HG02571 (cell line): ENCODE measurements around the gene C1S.
"Not testable (repeated sequence)": the region's sequence is repeated elsewhere in the genome, so short reads cannot be mapped to it uniquely, and the experiment has no call there.

Experiments used
- ATAC-seq: cut with Tn5 transposase; IDR thresholded peaks from one replicate; pipeline ENCODE4 v1.9.1; 2021; ENCODE audit warnings: mild to moderate bottlenecking, moderate library complexity; ENCODE audit not compliant: unreplicated experiment

The C1S gene

DNA sequence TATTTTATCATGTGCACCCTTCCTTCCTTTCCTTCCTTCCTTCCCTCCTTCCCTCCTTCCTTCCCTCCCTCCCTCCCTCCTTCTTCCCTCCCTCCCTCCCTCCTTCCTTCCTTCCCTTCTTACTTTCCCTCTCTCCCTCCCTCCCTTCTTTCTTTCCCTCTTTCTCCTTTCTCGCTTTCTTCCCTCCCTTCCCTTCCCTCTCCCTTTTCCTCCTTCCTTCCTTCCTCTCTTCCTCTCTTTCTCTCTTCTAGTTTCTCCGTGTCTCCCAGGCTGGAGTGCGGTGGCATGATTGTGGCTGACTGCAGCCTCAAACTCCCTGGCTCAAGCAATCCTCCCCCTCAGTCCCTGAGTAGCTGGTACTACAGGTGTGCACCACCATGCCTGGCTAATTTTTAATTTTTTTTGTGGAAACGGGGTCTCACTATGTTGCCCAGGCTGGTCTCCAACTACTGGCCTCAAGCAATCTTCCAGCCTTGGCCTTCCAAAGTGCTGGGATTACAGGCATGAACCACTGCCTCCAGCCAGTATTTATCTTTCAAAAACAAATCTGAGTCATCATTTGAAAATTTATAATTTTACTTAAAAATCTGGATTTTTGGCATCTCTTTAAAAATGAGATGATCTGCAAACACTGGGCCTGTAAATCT, 40.7 kb downstream of the C1S start:
- ATAC-seq: no peak

DNA sequence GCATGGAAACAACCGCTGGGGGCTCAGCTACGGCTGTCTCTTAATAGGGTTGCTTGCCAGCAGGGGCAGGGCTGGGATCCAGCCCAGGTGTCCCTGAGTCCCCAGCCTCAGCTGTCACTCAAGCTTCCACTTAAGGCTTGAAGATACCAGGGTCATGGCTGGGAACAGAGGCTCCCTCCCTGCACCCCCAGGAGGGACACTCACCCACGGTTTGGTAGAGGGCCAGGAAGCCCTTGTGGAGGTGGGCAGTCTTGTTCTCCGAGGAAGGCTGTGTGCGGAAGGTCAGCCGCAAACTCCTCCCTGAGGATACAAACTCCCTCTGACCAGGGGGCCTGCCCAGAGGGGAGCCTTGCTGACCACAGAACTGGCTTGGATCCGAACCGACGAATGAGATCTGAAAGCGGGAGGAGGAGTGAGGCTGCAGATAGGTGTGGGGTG, 41.2 kb downstream of the C1S start:
- no peak for ATAC-seq

DNA sequence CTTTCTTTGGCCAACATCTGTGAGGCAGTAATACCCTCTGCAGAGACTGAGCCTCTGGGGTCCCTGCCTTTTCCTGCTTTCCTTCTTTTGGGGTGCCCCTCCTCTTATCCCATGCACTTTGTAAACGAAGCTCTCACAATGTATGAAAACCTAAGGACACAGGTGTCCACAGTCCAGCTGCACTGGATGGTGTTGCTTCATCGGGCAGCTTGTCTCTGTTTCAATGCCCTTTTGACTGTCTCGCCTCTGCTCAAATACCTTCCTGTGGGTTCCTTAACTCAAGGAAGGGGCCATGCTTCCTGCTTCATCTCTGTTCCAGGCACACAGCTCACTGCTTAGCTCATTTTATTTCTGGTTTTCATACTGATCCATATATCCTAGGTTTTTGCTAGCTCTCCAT, 42.1 kb downstream of the C1S start:
- no peak for ATAC-seq

DNA sequence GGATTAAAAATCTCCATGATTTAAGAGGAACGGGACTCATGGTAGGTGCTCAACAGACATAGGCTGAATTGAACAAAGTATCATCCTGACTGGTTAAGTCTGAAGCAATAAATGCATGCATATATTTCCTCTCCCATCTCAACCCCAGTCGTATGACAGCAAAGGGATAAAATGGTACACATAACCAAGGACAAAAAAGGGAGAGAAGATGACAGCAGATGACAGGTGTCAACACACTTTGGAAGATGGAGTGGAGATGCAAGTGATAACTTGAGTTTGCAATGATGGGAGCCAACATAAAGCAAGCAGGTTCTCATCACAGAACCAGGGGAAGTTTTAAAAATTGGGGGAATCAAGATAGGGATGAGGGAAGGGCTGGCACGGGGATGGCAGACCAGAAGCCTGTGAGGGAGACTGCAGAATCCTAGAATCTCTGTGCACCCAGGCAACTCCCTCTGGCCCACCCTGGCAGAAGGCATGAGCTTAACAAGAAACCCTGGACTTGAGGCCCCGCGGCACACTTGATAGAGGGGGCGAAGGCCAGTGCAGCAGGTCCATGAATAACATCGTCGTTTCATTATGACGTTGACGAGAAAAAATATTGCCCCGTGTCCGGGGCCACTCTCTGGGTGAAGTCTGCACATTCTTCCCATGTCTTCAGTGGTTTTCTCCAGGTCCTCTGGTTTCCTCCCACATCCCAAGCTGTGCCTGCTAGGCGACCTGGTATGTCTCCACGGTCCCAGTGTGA, 43.5 kb downstream of the C1S start:
- no peak for ATAC-seq

DNA sequence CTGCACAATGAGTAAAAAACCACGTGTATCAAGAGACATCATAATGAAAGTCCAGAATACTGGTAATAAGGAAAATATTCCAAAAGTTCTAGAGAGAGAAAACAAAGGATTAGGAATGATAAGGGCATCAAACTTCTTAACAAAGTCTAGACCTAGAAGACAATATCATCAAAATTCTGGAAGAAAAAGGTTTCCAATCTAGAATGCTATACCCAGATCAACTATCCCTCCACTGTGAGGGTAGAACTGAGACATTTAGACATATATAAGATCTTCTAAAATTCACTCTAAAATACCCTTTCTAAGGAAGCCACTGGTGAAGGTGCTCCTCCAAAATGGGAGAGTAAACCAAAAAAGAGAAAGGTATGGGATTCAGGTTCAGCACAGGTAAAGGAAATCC, 45.6 kb downstream of the C1S start:
- ATAC-seq: no peak

DNA sequence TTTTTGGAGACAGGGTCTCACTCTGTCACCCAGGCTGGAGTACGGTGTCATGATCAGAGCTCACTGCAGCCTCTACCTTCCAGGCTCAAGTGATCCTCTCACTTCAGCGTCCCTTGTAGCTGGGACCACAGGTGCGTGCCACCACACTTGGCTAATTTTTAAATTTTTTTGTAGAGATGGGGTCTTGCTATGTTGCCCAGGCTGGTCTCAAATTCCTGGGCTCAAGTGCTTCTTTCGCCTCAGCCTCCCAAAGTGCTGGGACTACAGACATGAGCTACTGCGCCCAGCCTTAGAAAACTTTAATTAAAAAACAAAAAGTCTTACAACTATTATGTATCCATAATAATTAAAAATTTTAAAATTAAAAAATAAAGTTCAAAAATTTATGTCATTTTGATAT, 46.7 kb downstream of the C1S start:
- ATAC-seq: not testable (repeated sequence)

DNA sequence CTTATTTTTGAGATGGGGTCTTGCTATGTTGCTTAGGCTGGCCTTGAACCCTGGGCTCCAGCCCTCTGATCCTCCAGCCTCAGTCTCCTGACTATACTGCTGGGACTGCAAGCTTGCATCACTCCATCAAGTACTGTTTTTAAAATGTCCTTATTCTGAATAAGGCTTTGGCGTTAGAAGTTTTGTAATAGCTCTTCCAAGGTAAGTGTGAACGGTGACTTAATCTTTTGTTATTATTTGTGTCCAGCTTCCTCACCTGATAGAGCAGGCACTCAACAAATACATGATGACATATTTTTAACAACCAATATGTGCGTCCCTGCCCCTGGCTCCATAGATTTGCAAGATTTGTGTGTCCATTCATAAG, 47.1 kb downstream of the C1S start:
- no peak for ATAC-seq

DNA sequence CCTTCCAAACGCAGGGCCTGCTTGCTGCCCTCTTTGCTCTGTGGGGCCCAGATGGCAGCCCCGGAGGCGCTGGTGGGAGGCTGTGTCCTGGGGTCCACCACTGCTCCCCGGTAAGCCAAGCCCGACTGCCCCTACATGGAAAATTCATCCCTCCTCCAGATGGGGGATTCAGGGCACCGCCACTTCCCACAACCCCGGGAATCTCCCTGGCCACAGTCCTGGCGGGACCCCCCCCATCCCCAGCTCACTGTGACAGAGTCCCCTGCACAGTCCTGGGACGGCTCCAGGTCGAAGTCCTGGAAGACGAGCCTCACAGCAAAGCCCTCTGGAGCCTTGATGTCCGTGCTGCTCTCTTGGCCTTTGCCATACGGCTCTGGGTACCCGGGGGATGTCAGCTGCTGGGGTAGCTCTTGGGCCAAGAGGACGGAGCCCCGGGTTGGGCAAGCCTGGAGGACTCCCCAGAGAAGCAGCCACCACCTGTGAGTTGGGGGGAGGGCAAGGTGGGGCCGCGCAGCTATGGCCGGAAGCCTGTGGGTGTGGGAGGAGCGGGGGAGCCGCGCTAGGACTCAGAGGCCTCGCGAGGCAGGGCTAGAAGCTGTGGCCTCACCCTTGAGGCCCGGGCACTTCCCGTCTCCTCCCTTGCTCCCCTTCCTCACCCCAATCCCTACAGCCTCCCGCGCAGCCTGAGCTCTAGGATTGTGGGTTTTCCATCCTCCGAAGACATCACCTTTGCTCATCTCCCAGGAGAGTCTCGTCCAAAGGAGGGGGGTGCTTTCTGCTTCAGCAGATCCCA, 47.7 kb downstream of the C1S start:
- peak; percentile 88 for ATAC-seq

DNA sequence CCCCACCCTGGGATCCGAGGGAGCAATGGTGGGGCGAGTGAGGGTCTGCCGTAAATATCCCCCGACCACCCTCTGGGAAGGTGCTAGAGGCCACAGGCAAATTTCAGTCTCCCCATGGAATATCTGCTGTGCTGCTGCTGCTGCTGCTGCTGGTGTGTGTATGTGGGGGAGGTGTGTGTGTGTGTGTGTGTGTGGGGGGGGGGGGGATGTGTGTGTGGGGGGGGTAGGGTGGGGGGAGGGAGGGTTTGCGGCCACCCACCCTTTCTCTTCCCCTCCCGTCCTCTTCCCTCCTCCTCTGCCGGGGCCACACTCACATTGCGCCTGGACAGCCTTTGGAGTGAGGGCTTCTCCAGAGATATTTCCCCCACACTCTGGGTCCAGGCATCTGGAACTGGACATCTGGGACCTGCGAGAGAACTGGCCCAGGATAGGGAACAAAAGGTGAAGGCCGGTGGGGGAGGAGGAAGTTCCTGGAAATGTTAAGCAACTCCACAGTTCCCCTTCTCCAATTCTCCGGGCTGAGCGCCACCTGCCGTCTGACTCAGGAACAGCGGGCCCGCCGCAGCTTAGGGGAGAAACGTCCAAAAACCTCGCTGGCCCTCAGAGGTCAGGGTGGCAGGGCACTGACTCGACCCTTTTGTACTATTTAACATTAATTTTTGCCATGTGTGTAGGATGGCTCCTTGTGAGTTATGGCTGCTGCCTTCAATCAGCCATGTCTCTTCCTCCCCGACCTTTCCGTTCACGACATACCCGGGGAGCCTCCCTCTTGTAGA, 48.5 kb downstream of the C1S start, which contains the start of gene C1RL:
Gene C1RL, minus strand, starts transcription at position 419 of the 776 bp plus-strand sequence. Its CDS starts 34 bp downstream, at position 385.
- ATAC-seq: peak; percentile 35

DNA sequence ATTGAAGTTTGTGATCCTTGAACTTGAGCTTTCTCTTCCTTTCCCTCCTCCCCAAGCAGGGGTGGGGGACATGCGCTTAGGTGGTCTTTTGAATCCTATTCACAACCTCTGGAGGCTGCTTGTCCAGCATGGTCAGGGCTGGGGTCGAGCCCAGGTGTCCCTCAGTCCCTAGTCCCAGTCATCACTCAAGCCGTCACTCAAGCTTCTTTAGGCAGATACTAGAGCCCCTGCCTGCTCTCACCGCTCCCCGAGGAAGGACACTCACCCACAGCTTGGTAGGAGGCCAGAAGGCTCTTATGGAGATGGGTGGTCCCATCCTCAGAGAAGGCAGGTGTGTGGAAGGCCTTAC, 49.0 kb downstream of the C1S start:
- no peak for ATAC-seq

DNA sequence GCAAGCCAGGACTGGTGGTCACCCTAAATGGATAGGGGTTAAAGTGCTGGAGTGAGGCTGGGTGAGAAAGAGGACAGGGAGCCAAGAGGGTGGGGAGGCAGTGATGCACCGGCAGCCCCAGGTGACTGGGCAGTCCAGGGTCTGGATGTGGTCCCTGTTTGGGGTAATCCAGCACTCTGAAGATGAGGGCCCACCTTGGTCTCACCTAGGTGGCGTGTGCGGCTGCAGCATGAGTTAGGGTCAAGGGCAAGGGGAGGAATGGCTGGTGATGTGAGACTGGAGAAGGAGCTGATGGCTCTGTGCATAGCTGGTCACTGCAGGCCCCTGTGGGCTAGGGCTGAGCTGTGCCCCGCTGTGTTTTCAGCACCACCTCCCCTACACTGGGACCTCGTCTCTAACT, 50.1 kb downstream of the C1S start:
- no peak for ATAC-seq

DNA sequence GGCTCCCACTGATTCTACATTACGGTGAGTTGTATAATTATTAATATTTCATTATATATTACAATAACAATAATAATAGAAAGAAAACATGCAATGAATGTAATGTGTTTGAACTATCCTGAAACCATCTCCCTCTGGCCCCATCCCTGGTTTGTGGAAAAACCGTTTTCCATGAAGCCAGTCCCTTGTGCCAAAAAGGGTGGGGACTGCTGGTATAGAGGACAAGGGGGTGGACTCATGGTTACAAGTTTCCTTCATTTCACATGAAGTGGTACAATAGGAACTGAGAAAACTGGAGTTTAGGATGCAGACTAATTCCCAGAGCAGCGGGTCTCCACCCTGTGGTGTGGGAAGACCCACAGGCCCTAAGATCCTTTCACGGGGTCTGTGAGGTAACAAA, 51.5 kb downstream of the C1S start:
- ATAC-seq: no peak

DNA sequence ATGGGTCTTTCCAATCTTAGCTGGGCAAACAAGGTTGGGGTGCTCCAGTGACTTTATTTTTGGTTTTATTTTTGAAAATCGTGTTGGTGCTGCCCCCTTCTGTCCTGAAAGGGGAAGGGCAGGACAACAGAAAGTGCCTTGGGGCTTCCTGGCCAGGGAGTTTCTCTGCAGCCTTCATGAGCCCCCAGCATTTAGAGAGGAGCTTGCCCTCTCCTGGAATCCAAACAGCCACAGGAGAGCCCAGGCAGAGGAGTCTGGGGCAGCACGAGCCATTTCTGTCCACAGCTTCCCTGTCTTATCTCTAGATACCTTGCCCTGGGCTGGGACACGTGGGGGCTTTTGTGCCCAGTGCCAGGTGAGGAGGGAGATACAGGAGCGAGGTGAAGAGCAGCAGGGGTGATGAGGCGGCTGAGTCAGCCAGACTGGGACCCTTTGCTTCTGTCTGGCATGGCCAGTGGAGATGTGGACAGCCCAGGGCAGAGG, 52.9 kb downstream of the C1S start:
- ATAC-seq: no peak

DNA sequence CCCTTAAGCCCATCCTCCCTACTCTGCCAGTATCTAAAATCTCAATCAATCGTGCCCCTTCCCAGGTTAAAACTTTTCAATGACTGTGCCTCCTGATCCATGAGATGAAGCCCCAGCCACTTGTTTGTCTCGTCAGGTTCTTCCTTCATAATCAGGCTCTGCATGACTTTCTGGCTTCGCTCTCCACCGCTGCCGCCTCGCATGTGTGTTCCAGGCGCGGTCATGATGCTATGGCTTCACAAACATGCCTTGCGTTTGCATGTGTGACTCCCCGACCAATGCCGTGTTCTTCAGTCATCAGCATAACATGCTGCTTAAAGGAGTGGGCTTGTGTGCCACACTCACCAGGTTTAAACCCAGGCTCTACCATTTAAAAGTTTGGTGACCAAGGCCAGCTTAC, 53.5 kb downstream of the C1S start:
- no peak for ATAC-seq

DNA sequence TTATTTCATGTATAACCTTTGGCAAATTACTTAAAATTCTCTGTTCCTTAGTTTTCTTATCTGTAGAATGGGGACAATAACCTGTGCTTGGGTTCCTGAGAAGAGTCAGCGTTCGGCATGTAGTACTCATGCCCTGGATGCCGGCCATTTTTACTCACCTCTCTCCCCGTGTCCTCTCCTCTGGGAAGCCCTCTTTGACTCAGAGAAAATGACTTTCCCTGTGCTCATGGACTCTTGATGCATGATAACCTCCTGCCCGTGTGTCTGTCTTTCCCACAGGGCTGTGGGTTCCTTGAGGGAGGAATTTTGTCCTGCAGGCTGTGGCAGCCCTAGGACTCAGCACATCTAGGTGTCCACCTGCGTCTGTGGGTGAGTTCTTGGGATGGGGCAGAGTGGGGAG, 54.3 kb downstream of the C1S start:
- no peak for ATAC-seq

DNA sequence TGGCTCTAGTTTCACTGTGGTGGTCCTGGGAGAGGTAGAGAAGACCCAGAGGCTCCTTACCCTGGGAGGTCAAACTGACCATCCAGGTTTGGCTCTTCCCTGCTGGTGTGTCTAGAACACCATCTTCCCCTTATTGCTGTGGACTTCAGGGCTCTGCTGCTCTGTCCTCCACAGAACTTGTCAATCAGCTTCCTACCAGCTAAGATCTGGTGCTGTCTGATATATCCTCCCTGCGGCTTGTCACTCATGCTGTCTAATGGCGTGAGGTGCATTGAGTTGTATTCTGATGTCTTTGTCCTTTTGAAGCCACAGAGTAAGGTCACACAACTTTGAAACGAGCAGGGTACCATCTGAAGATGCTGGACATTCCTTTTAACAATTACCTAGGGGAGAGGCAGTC, 55.7 kb downstream of the C1S start:
- ATAC-seq: no peak

DNA sequence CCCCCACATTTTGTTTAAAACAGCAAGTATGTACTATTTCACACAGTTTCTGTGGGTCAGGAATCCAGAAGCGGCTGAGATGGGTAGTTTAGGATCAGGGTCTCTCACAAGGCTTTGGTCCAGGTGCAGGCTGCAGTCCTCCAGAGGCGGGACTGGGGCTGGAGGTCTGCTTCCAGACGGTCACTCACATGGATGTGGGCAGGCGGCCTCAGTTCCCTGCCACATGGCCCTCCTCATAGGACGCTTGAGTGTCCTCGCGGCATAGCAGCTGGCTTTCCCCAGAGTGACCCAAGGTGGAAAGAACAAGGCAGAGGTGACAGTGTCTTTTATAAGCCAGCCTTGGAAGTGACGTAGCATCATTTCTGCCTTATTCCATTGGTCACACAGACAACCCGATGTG, 56.4 kb downstream of the C1S start:
- no peak for ATAC-seq

DNA sequence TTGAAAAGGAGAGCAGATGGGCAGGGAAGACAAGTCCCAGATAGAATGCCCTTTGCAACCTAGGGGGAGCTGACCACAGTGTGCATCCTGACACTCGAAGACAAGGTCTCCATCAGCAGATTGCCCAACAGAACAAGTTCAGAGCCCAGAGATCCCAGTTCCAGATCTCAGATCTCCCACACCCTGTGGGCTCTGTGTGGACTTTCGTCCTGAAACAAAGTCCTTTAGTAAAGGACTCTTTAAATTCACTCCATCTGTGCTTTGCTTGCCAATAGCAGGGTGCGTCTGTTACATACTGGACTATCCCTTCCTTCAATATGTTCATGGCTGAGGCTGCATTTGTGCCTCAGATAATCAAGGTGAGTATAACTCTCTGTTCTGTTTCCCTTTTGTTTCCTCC, 57.2 kb downstream of the C1S start:
- no peak for ATAC-seq

DNA sequence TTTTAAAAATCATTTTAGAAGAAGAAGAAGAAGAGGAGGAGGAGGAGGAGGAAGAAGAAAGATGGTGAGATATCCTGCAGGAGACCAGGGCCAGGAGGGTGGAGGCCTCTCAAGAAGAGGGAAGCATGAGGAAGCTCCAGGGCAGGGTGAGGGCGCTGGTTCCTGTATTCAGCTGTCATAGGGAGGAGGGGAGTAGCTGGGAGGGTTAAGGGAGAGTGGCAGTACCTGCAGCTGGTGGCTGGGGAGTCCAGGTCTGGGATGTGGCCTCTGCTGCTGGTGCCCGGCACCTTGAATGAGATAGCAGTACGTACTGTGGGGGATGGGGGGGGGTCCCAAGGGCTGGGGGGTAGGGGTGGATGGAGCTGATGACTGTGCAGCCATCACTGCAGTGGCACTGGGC, 58.4 kb downstream of the C1S start:
- ATAC-seq: no peak

DNA sequence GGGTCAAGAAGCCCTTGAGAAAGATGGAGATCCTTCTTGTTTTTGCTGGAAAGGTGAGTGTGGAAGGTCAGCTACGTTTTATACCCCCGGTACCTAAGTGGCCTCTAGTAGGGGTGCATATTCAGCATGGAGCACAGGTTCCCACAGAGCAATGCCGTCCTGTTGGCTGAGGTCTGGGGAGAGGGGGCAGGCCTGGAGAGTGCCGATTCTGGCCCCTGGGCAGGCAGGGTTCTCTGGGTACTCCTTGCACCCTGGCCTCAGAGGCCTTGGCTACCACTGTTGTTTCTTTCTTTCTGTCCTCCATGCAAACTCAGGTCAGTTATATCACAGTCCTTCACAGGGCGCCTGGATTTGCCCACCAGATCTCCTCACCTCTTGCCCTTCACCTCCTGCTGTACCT, 59.6 kb downstream of the C1S start:
- ATAC-seq: no peak
